ES-I3 (cell line): ENCODE data around the gene GON4L.
"Not testable (repeated sequence)": the region's sequence is repeated elsewhere in the genome, so short reads cannot be mapped to it uniquely, and the experiment has no call there.

Source experiments
- H3K36me3 ChIP-seq: 2 replicates; pipeline ENCODE4 v1.6.1; 2013; ENCODE audit warnings: mild to moderate bottlenecking, low read length, control low read depth, moderate library complexity; ENCODE audit not compliant: insufficient read depth
- H3K4me1 ChIP-seq: 2 replicates; pipeline ENCODE4 v1.6.1; 2013; ENCODE audit warnings: mild to moderate bottlenecking, control low read depth, low read length; ENCODE audit not compliant: insufficient read depth
- H3K9ac ChIP-seq: 2 replicates; pipeline ENCODE4 v1.6.1; 2013; ENCODE audit warnings: low read depth, mild to moderate bottlenecking, low read length, moderate library complexity
- H3K9me3 ChIP-seq: 2 replicates; pipeline ENCODE4 v1.6.1; 2013; ENCODE audit warnings: mild to moderate bottlenecking, low read length, moderate library complexity; ENCODE audit not compliant: control insufficient read depth, insufficient read depth

GON4L gene

DNA sequence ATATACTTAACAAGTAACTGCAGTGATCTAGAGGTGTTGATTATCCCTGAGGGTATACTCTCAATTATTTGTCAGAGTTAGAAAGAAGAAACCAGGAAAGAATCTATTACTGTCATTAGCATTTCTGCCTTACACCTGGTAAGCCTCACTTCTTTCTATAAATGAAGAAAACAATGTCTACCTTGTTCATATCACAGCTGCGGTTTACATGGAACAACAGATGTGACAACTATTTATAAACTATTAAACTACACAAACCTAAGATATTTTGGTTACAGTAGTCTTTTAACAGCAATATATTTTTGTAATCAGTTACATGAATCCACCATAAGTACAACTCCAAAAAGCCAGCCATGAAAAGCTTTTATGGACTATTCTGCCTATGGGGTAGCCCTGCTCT, 40.7 kb downstream of the GON4L start:
- Histone ChIP-seq H3K9me3 (no peaks in the 10 kb centered on the region), H3K36me3 (peaks cover 25% of the 10 kb centered on the region), H3K9ac (no peak overlapping the region), H3K4me1 (0 out of 2 replicates have a peak, but pooled peaks cover 4% of the 10 kb centered on the region)

- no peaks in the 10 kb centered on the region for H3K9me3 ChIP-seq
- H3K36me3 ChIP-seq: peaks cover 14% of the 10 kb centered on the region
- no peak overlapping the region for H3K9ac ChIP-seq
- H3K4me1 ChIP-seq: 0 out of 2 replicates have a peak, but pooled peaks cover 4% of the 10 kb centered on the region
These were observed 43.3 kb downstream of the GON4L start for GRCh38 chr1:155813672-155814071.

GRCh38 chr1:155812878-155813277, 44.1 kb downstream of the GON4L start:
- H3K9me3 ChIP-seq: no peaks in the 10 kb centered on the region
- H3K36me3 ChIP-seq: peaks cover 13% of the 10 kb centered on the region
- 0 out of 2 replicates have a peak, but pooled peaks cover 4% of the 10 kb centered on the region for H3K4me1 ChIP-seq
- no peak overlapping the region for H3K9ac ChIP-seq

DNA sequence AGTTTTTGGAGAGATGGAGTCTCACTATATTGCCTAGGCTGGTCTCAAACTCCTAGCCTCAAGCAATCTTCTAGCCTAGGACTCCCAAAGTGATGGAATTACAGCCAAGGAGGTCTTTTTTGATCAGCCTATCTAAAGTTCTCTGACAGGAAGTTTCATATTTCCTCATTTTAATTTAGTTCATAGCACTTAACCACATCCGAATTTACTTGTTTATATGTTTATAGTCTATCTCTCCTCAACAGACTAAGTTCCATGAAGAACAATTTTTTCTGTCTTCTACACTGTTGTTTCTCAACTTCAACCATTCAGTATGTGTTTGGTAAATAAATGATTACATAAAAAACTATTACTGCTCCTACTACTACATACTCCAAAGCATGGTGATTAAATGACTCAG, 47.9 kb downstream of the GON4L start:
- peaks cover 13% of the 10 kb centered on the region for H3K36me3 ChIP-seq
- no peak overlapping the region for H3K9ac ChIP-seq
- no peaks in the 10 kb centered on the region for H3K4me1 ChIP-seq
- H3K9me3 ChIP-seq: no peaks in the 10 kb centered on the region

DNA sequence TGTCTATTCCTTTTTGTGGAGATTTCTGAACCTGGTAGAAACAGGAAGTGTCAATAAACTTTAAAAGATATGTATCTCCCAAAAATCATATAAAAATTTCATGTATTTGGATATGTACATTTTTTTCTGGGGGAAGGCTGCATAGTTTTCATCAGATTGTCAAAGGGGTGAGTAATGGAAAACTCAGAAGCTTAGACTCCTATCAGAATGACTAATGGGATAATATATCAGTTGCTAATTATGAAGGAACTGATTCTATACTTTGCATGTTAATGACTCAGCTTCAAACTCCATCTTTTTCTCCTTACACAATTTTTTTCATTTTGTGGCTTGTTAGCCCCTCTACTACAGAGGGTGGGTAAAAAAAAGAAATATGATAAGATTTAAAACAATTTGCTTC, 55.9 kb downstream of the GON4L start:
- Histone ChIP-seq H3K4me1 (no peaks in the 10 kb centered on the region), H3K36me3 (peaks cover 12% of the 10 kb centered on the region), H3K9me3 (no peaks in the 10 kb centered on the region), H3K9ac (no peak overlapping the region)

DNA sequence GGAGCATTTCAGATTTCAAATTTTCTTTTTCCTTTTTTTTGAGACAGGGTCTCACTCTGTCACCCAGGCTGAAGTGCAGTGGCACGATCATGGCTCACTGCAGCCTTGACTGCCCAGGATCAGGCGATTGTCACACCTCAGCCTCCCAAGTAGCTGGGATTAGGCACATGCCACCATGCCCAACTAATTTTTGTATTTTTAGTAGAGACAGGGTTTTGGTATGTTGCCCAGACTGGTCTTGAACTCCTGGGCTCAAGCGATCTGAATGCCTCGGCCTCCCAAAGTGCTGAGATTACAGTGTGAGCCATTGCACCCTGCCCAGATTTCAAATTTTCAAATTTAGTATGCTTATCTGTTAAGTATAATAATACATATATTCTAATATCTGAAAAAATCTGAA, 61.4 kb downstream of the GON4L start:
- H3K9ac ChIP-seq, H3K4me1 ChIP-seq, H3K36me3 ChIP-seq, H3K9me3 ChIP-seq: not testable (repeated sequence)

- Histone ChIP-seq H3K36me3 (peaks cover 4% of the 10 kb centered on the region; the same call in 1 of the 2 replicates), H3K4me1 (no peaks in the 10 kb centered on the region), H3K9ac (no peak overlapping the region), H3K9me3 (no peaks in the 10 kb centered on the region)
These were observed 62.3 kb downstream of the GON4L start for GRCh38 chr1:155794605-155795245.

DNA sequence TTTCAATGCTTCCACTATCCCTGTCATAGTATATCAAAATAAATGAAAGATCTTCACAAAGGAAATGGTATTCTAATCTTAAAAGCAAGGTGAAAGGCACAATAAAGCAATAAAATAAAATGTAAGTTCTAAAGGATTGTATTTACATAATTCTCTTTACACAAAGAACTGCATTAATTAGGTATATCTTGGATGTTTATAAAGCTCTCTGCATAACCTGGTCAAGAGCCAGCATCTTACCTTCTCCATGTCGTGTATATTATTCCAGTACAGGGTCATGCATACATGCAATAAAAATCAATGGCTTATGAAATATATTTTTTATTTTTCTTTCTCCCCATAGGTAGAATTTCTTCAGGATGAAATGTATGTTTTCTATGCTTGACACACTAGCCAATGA, 63.8 kb downstream of the GON4L start:
- Histone ChIP-seq H3K9ac (no peak overlapping the region), H3K36me3 (peaks cover 4% of the 10 kb centered on the region; the same call in 1 of the 2 replicates), H3K4me1 (no peaks in the 10 kb centered on the region), H3K9me3 (no peaks in the 10 kb centered on the region)

GRCh38 chr1:155777582-155777981, 79.4 kb downstream of the GON4L start:
- H3K36me3 ChIP-seq: peaks cover 9% of the 10 kb centered on the region
- H3K9me3 ChIP-seq: no peaks in the 10 kb centered on the region
- H3K4me1 ChIP-seq: no peaks in the 10 kb centered on the region
- no peak overlapping the region for H3K9ac ChIP-seq

DNA sequence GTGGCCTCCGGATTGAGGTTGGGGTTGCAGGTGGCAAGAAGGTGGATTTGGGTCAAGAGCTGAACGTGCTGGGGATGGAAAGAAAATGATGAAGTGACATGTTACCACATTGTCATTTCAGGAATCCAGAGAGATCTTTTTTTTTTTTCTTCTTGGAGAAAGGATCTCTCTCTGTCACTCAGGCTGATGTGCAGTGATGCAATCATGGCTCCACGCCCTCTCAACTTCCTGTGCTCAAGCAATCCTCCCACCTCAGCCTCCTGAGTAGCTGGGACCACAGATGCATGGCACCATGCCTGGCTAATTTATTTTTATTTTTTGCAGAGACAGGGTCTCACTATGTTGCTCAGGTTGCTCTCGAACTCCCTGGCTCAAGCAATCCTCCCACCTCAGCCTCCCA, 80.6 kb downstream of the GON4L start:
- H3K9me3 ChIP-seq: no peaks in the 10 kb centered on the region
- no peaks in the 10 kb centered on the region for H3K4me1 ChIP-seq
- no peak overlapping the region for H3K9ac ChIP-seq
- H3K36me3 ChIP-seq: peaks cover 9% of the 10 kb centered on the region

- Histone ChIP-seq H3K36me3 (peaks cover 22% of the 10 kb centered on the region), H3K9me3 (no peaks in the 10 kb centered on the region)
These were observed 83.8 kb downstream of the GON4L start for GRCh38 chr1:155773221-155773620.

GRCh38 chr1:155769257-155769656, 87.8 kb downstream of the GON4L start:
- H3K36me3 ChIP-seq: peaks cover 22% of the 10 kb centered on the region
- no peaks in the 10 kb centered on the region for H3K9me3 ChIP-seq
- H3K9ac ChIP-seq: no peak overlapping the region
- no peaks in the 10 kb centered on the region for H3K4me1 ChIP-seq

More at GRCh38 chr1:155773221-155773620, 83.8 kb downstream of the GON4L start:
- H3K9ac ChIP-seq: no peak overlapping the region
- H3K4me1 ChIP-seq: no peaks in the 10 kb centered on the region

DNA sequence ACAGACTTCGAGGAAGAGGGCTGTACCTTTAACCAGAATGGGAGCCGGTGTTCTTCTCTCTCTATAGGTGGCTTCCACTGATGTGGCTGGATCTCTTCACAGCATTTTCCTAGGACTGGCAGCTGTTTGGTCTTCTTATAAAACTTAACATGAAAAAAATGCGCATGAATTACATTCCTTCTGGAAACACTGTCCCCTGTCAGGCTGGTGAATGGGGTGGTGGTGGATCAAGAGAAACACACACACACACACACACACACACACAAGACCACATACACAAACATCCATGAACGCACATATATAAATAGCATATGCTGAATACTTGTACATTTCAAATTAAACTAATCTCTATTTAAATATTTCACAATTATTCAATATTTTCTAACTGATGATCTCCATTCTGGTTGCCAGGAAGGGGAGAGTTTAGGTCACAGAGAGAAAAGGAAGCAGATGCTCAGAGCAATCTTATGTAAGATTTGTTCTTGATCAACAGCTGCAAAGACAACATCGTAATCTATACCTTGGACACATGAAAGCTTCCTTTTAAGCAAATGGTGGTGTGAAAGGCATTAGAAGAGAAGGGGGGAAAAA, 89.5 kb downstream of the GON4L start:
- H3K9ac ChIP-seq, H3K4me1 ChIP-seq, H3K9me3 ChIP-seq: not testable (repeated sequence)
- H3K36me3 ChIP-seq: peaks cover 23% of the 10 kb centered on the region

GRCh38 chr1:155763989-155764388, 93.0 kb downstream of the GON4L start:
- not testable (repeated sequence) for H3K9ac ChIP-seq, H3K9me3 ChIP-seq
- H3K4me1 ChIP-seq: peaks cover 10% of the 10 kb centered on the region; the same call in 1 of the 2 replicates
- H3K36me3 ChIP-seq: peaks cover 28% of the 10 kb centered on the region

DNA sequence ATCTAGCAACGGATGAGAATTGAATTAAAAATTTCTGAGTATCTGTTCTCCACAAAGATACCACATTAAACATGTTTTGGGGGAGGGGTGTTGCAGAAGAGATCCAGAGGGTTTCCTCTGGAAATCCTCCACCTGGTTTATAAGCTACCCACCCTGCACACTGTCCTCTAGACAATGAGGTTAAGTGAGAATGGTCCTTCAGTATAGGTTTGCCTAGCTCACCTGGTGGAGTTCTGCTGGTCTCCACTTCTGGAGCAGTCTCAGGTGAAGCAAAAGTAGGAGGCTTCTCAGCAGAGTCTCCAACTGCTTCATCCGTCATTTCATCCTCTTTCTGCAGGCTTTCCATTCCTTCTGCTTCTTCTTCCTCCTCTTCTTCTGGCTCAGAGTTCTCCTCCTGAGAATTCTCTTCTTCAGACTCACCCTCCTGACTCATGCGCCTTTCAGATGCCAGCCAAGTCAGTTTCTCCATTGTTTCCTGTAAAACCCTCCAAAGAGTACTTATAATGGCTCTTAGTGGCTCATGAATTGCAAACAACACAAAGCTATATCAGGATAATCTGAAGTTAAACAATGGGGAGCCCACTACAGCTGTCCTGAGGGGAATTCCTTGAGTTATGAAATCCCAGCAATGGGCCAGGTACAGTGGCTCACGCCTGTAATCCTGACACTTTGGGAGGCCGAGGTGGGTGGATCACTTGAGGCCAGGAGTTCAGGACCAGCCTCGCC, 93.8 kb downstream of the GON4L start:
- H3K9me3 ChIP-seq, H3K9ac ChIP-seq: not testable (repeated sequence)
- peaks cover 10% of the 10 kb centered on the region; the same call in 1 of the 2 replicates for H3K4me1 ChIP-seq
- H3K36me3 ChIP-seq: peaks cover 30% of the 10 kb centered on the region
